ENCODE data around the gene COL13A1.

DNA sequence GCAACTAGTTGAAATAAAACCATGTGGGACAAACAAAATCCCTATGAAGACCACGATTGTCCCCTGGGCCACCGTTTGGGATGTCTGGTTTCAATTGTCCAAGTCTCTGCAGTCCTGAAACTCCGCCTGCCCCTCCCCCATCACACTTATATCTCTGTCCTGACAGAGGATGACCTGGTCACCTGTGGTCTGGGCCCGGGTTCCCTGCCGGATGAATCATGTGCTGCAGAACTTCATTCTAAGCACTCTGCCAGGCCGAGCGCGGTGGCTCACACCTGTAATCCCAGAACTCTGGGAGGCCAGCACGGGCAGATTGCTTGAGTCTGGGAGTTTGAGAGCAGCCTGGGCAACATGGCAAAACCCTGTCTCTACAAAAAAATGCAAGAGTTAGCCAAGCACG lies 91.1 kb downstream of the COL13A1 start:
- TF ChIP-seq POLR2A (IDR thresholded peaks at IDR 0.05), result no peak
- TF ChIP-seq EP300 (IDR thresholded peaks at IDR 0.05), result no peak

Measured in upper lobe of left lung (tissue), 4 donors.